Sigmoid colon (tissue), 3 donors: ENCODE measurements around the gene ABHD3.
"Not testable (repeated sequence)": the region's sequence is repeated elsewhere in the genome, so short reads cannot be mapped to it uniquely, and the experiment has no call there.

Experiments used
- POLR2A ChIP-seq, 2 donors: fragments of 450-650 bp; IDR thresholded peaks; one replicate each; pipeline ENCODE4 v1.6.1; 2016; ENCODE audit warnings: antibody characterized with exemption in 2 of 2, mild to moderate bottlenecking in 2 of 2, moderate library complexity in 2 of 2
- TF ChIP-seq, protein P1 (sequence below), 4 experiments: fragments of 450-650 bp in 3 of 4; fragments of 200-600 bp in 1 of 4; IDR thresholded peaks; one replicate each; pipeline ENCODE4 v1.5.1; 2016 to 2019; ENCODE audit warnings: antibody characterized with exemption in 4 of 4, mild to moderate bottlenecking in 3 of 4, moderate library complexity in 2 of 4

DNA sequence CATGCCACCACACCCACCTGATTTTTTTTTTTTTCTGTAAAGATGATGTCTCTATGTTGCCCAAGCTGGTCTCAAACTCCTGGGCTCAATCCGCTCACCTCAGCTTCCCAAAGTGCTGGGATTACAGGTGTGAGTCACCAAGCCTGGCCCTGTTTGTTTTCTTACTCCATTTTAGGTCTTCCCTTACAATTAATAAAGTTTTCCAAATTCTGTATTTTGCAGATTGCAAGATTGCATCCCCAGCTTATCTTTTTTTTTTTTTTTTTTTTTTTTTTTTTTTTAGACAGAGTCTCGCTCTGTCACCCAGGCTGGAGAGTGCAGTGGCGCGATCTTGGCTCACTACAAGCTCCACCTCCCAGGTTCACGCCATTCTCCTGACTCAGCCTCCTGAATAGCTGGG is 64.2 kb downstream of the ABHD3 start:
- TF ChIP-seq, protein P1, sequence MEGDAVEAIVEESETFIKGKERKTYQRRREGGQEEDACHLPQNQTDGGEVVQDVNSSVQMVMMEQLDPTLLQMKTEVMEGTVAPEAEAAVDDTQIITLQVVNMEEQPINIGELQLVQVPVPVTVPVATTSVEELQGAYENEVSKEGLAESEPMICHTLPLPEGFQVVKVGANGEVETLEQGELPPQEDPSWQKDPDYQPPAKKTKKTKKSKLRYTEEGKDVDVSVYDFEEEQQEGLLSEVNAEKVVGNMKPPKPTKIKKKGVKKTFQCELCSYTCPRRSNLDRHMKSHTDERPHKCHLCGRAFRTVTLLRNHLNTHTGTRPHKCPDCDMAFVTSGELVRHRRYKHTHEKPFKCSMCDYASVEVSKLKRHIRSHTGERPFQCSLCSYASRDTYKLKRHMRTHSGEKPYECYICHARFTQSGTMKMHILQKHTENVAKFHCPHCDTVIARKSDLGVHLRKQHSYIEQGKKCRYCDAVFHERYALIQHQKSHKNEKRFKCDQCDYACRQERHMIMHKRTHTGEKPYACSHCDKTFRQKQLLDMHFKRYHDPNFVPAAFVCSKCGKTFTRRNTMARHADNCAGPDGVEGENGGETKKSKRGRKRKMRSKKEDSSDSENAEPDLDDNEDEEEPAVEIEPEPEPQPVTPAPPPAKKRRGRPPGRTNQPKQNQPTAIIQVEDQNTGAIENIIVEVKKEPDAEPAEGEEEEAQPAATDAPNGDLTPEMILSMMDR (IDR thresholded peaks at IDR 0.05) = not testable (repeated sequence)
- not testable (repeated sequence) for TF ChIP-seq POLR2A (IDR thresholded peaks at IDR 0.05)
